Cardiac fibroblast (primary cell): ENCODE results near the gene ZNF74.
A peak's percentile ranks its signal among the peaks of the same experiment; 100 is the strongest.

ENCODE experiments used
- DNase-seq, 2 donors: peaks; one replicate each; pipeline versions ENCODE4 v3.0.0 to v3.0.0-alpha.2; 2010; ENCODE audit warnings: low read depth in 2 of 2
- H3K4me3 ChIP-seq, 2 donors: replicated peaks in 1 of 2; 1 replicate in 1 of 2; 2 replicates in 1 of 2; pipeline ENCODE4 v1.5.1; 2011; ENCODE audit warnings: low read depth in 2 of 2, low read length in 2 of 2, mild to moderate bottlenecking in 2 of 2, moderate library complexity in 1 of 2
- CTCF ChIP-seq: IDR thresholded peaks from one replicate; pipeline ENCODE4 v1.5.1; 2011; ENCODE audit warnings: low read depth, mild to moderate bottlenecking, low read length, inconsistent platforms

ZNF74 gene

GRCh38 chr22:20437613-20438426 lies 43.9 kb downstream of the ZNF74 start, which contains the start of gene SCARF2:
SCARF2 (minus strand) TSS chr22:20437825; CDS start chr22:20437754, 71 bp downstream.
- TF ChIP-seq CTCF = no peak
- peak within 1 kb of the TSS; percentile 80 to 96 for H3K4me3 ChIP-seq
- peak; percentile 44 to 79 for DNase-seq

GRCh38 chr22:20438427-20438677 lies 44.4 kb downstream of the ZNF74 start:
- no peak for TF ChIP-seq CTCF
- peak overlapping the region; percentile 57 to 80 for H3K4me3 ChIP-seq
- DNase-seq = no peak

GRCh38 chr22:20438678-20439492 lies 44.9 kb downstream of the ZNF74 start:
- TF ChIP-seq CTCF = peak; percentile 48
- DNase-seq = peak; percentile 30 to 33
- H3K4me3 ChIP-seq = peak overlapping the region in 1 of 2 donors; percentile 57

- TF ChIP-seq CTCF = no peak
- H3K4me3 ChIP-seq = no peak overlapping the region
- no peak for DNase-seq
These were observed 45.6 kb downstream of the ZNF74 start for GRCh38 chr22:20439556-20439927.

GRCh38 chr22:20439928-20440575 lies 46.1 kb downstream of the ZNF74 start:
- DNase-seq = no peak
- no peak overlapping the region for H3K4me3 ChIP-seq
- no peak for TF ChIP-seq CTCF

GRCh38 chr22:20440637-20441591 lies 47.0 kb downstream of the ZNF74 start:
- TF ChIP-seq CTCF = no peak

More at GRCh38 chr22:20440637-20441591, 47.0 kb downstream of the ZNF74 start:
- no peak for DNase-seq
- H3K4me3 ChIP-seq = no peak overlapping the region
